ENCODE results near the gene AMOTL2. TPM values are rescaled to one million over a fixed set of nuclear protein-coding genes. Genes with fewer than 3 reads are reported as not detected.

Gene AMOTL2
- total and polyA plus RNA-seq, 2 donors (not counting 1 experiment from before 2014, with no cell fraction given) = not detected

DNA sequence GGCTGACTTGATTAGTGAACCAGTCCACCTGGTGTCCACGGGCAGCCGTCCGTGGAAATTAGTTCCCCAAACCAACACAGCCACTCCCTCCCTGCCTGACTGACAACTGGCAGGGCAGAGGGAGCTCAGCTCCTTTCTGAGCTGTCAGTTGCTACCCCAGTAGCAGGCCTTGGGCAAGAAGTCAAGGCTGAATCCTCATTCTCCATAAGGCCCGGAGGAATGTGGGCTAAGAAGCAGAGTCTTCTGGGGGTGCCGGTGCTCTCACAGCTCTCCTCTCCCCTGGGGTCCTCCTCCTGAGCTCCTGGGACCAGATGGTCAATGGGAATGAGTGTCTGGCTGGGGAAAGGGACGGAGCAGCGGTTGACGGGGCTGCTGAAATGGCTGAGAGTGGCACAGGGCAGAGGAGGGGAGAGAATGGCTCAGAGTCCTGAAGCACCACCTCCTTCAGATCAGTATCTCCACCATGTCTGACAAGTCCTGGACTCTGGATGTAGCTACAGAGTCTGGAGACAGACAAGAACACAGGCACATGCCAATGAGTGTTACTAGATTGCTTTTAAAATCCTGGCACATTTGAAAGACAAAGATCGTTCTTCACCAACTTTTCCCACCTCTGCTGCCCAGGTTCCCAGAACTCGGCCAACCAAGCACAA lies 16.9 kb downstream of the AMOTL2 start:
- no peaks in the 10 kb centered on the region for H3K36me3 ChIP-seq (replicated peaks in 1 of 2; ENCODE audit: control extremely low read depth in 1 of 2, control insufficient read depth in 1 of 2, extremely low read depth in 1 of 2, insufficient read depth in 2 of 2, low read length in 1 of 2)
- H3K4me2 ChIP-seq (replicated peaks; ENCODE audit: low read depth, low read length, poor library complexity, severe bottlenecking) = no peak overlapping the region
- no peaks in the 10 kb centered on the region for H4K20me1 ChIP-seq (ENCODE audit: control insufficient read depth, insufficient read depth, low read length, poor library complexity, severe bottlenecking)
- no peaks in the 10 kb centered on the region for H3K27me3 ChIP-seq (replicated peaks in 1 of 4; ENCODE audit: control extremely low read depth in 1 of 4, control insufficient read depth in 3 of 4, insufficient read depth in 4 of 4, low read length in 3 of 4)
- 97% methylated on average over 5 of the region's 10 CpGs for WGBS (ENCODE audit: insufficient coverage)
- POLR2A ChIA-PET = no interaction called here
- Mint-ChIP-seq H3K4me1 (no peaks in the 10 kb centered on the region), H3K4me3 (no peak overlapping the region), H3K27ac (no peak overlapping the region), H3K9me3 (ENCODE audit: insufficient read depth) (no peaks in the 10 kb centered on the region), H3K27me3 (peaks cover 8% of the 10 kb centered on the region)
- H2AFZ ChIP-seq (ENCODE audit: insufficient read depth, low read depth, low read length, poor library complexity, severe bottlenecking) = no peak overlapping the region
- H3K27ac ChIP-seq (ENCODE audit: low read length in 2 of 2) = no peak overlapping the region
- DNase-seq = no peak
- H3K4me1 ChIP-seq (ENCODE audit: control insufficient read depth in 2 of 2, insufficient read depth in 2 of 2, low read length in 2 of 2) = no peaks in the 10 kb centered on the region
- intact Hi-C loops (cut with micrococcal nuclease) = loop anchor here (5.0 kb wide), 1 partner anchor 145 kb away; no protein-coding TSS in a partner anchor
- no peak overlapping the region for H3K4me3 ChIP-seq (ENCODE audit: control extremely low read depth in 1 of 5, extremely low read depth in 1 of 5, insufficient read depth in 1 of 5, low read depth in 2 of 5, low read length in 4 of 5)
- CTCF ChIA-PET = no interaction called here
- no peaks in the 10 kb centered on the region for H3K79me2 ChIP-seq (ENCODE audit: control insufficient read depth, insufficient read depth, low read length)
- TF ChIP-seq, protein P1, sequence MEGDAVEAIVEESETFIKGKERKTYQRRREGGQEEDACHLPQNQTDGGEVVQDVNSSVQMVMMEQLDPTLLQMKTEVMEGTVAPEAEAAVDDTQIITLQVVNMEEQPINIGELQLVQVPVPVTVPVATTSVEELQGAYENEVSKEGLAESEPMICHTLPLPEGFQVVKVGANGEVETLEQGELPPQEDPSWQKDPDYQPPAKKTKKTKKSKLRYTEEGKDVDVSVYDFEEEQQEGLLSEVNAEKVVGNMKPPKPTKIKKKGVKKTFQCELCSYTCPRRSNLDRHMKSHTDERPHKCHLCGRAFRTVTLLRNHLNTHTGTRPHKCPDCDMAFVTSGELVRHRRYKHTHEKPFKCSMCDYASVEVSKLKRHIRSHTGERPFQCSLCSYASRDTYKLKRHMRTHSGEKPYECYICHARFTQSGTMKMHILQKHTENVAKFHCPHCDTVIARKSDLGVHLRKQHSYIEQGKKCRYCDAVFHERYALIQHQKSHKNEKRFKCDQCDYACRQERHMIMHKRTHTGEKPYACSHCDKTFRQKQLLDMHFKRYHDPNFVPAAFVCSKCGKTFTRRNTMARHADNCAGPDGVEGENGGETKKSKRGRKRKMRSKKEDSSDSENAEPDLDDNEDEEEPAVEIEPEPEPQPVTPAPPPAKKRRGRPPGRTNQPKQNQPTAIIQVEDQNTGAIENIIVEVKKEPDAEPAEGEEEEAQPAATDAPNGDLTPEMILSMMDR (IDR thresholded peaks at IDR 0.05) = no peak
- no peak for ATAC-seq (ENCODE audit: low read depth)
- no peaks in the 10 kb centered on the region for H3K9me3 ChIP-seq (ENCODE audit: control extremely low read depth in 1 of 3, control insufficient read depth in 2 of 3, insufficient read depth in 1 of 3, low read length in 2 of 3)
- no peak overlapping the region for H3K9ac ChIP-seq (ENCODE audit: low read length)

DNA sequence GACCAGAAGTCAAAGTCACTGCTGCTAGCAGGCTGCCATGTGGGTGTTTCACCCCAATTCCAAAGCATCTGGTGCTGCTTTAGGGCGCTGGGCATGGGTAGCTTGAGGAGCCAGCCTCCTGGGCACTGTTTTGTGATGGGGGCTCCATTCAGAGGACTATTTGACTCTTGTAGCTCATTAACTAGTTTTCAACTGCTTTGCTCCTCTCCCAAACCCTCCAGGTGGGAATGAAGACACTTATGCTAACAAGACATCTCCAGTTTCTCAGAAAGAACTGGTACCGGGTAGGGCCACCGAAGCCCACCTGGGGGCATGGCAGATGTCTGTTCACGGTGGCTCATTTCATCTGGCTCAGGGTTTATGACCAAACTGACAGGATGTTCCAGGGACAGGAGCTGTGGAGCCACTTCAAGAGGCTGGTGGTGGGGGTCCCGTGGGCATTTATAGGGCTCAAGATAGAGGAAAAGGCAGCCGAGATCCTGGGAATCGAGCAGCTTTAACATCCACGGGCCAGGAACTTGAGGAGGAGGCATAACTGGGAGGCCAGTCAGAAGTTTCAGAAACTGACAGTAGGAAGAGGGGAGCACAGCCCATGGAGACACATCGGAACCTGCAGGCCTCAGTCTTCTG lies 17.7 kb downstream of the AMOTL2 start:
- no peak overlapping the region for H3K4me2 ChIP-seq (replicated peaks; ENCODE audit: low read depth, low read length, poor library complexity, severe bottlenecking)
- ATAC-seq (ENCODE audit: low read depth) (no peak), DNase-seq (no peak)
- no peaks in the 10 kb centered on the region for H3K9me3 ChIP-seq (ENCODE audit: control extremely low read depth in 1 of 3, control insufficient read depth in 2 of 3, insufficient read depth in 1 of 3, low read length in 2 of 3)
- H3K79me2 ChIP-seq (ENCODE audit: control insufficient read depth, insufficient read depth, low read length) = no peaks in the 10 kb centered on the region
- Mint-ChIP-seq H3K4me3 (no peak overlapping the region), H3K9me3 (ENCODE audit: insufficient read depth) (no peaks in the 10 kb centered on the region), H3K27me3 (peaks cover 12% of the 10 kb centered on the region), H3K27ac (no peak overlapping the region), H3K4me1 (no peaks in the 10 kb centered on the region)
- H2AFZ ChIP-seq (ENCODE audit: insufficient read depth, low read depth, low read length, poor library complexity, severe bottlenecking) = no peak overlapping the region
- ChIA-PET POLR2A (no interaction called here), CTCF (no interaction called here)
- intact Hi-C loops (cut with micrococcal nuclease) = loop anchor here (5.0 kb wide), 1 partner anchor 144 kb away; no protein-coding TSS in a partner anchor
- H3K4me1 ChIP-seq (ENCODE audit: control insufficient read depth in 2 of 2, insufficient read depth in 2 of 2, low read length in 2 of 2) = no peaks in the 10 kb centered on the region
- 96% methylated on average over 8 of the region's 9 CpGs for WGBS (ENCODE audit: insufficient coverage)
- H3K27me3 ChIP-seq (replicated peaks in 1 of 4; ENCODE audit: control extremely low read depth in 1 of 4, control insufficient read depth in 3 of 4, insufficient read depth in 4 of 4, low read length in 3 of 4) = no peaks in the 10 kb centered on the region
- H3K9ac ChIP-seq (ENCODE audit: low read length) = no peak overlapping the region
- H3K4me3 ChIP-seq (ENCODE audit: control extremely low read depth in 1 of 5, extremely low read depth in 1 of 5, insufficient read depth in 1 of 5, low read depth in 2 of 5, low read length in 4 of 5) = no peak overlapping the region
- no peaks in the 10 kb centered on the region for H4K20me1 ChIP-seq (ENCODE audit: control insufficient read depth, insufficient read depth, low read length, poor library complexity, severe bottlenecking)
- H3K36me3 ChIP-seq (replicated peaks in 1 of 2; ENCODE audit: control extremely low read depth in 1 of 2, control insufficient read depth in 1 of 2, extremely low read depth in 1 of 2, insufficient read depth in 2 of 2, low read length in 1 of 2) = no peaks in the 10 kb centered on the region
- no peak overlapping the region for H3K27ac ChIP-seq (ENCODE audit: low read length in 2 of 2)
- no peak for TF ChIP-seq EZH2 (IDR thresholded peaks at IDR 0.05; ENCODE audit: borderline replicate concordance, insufficient read depth, low read depth, low read length, poor library complexity, severe bottlenecking)
- TF ChIP-seq, protein P1 (IDR thresholded peaks at IDR 0.05) = no peak
